C4-2B (cell line): ENCODE data around the gene RNU1-1.
"Not testable (repeated sequence)": the region's sequence is repeated elsewhere in the genome, so short reads cannot be mapped to it uniquely, and the experiment has no call there.

Experiments used
- H3K27ac ChIP-seq: fragments of 450-650 bp; 2 replicates; pipeline ENCODE4 v1.5.1; 2017
- ZFX ChIP-seq: fragments of 450-650 bp; IDR thresholded peaks from 2 replicates; pipeline ENCODE4 v1.6.1; 2017
- TF ChIP-seq, protein P1 (sequence below): fragments of 450-650 bp; conservative IDR thresholded peaks from 2 replicates; pipeline ENCODE4 v1.5.1; 2017; ENCODE audit warnings: mild to moderate bottlenecking

RNU1-1 gene

DNA sequence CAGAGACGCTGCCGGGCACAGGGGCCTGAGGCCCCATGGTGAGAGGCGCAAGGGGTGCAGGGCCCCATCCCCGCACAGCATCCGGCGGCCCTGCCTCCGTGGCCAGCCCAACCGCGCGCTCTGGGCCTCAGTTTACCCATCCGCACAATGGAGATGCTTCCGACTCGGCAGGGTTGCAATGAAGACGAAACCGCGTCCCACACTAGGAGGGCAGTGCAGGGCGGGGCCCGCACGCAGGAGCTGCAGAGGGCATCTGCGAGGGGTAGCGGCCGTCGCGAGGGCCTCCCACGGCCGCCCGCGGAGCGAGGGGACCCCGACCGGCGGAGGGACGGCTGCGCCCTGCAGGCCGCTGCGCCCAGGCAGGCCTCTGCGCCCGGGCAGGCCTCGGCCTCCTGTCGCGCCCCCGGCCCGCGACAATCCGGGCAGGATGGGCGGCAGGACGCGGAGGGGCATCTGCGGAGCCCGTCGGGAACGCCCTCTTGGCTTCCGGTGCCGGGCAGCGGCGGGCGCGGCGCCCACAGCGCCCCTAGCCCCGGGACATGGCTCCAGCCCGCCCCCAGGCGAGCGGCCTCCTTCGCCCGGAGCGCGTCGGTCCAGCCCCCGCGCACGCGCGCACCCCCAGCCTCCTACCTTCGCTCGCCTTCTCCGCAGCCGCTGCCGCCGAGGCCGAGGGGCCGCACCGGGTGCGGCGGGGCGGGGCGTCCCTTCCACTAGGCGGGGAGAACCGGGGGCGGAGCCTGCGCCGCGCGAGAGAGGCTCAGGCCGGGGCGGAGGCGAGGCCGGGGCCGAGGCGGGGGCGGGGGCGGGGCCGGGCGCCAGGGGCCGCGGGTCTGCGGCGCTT lies 15.3 kb downstream of the RNU1-1 start:
- peak overlapping the region; percentile 64 for H3K27ac ChIP-seq

GRCh38 chr1:16498047-16498446 lies 16.0 kb downstream of the RNU1-1 start:
- H3K27ac ChIP-seq, result not testable (repeated sequence)

More for the DNA sequence above, 15.3 kb downstream of the RNU1-1 start:
- TF ChIP-seq ZFX, result peak; percentile 75
- TF ChIP-seq, protein P1, sequence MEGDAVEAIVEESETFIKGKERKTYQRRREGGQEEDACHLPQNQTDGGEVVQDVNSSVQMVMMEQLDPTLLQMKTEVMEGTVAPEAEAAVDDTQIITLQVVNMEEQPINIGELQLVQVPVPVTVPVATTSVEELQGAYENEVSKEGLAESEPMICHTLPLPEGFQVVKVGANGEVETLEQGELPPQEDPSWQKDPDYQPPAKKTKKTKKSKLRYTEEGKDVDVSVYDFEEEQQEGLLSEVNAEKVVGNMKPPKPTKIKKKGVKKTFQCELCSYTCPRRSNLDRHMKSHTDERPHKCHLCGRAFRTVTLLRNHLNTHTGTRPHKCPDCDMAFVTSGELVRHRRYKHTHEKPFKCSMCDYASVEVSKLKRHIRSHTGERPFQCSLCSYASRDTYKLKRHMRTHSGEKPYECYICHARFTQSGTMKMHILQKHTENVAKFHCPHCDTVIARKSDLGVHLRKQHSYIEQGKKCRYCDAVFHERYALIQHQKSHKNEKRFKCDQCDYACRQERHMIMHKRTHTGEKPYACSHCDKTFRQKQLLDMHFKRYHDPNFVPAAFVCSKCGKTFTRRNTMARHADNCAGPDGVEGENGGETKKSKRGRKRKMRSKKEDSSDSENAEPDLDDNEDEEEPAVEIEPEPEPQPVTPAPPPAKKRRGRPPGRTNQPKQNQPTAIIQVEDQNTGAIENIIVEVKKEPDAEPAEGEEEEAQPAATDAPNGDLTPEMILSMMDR, result no peak; the same call in 1 of the 2 replicates

DNA sequence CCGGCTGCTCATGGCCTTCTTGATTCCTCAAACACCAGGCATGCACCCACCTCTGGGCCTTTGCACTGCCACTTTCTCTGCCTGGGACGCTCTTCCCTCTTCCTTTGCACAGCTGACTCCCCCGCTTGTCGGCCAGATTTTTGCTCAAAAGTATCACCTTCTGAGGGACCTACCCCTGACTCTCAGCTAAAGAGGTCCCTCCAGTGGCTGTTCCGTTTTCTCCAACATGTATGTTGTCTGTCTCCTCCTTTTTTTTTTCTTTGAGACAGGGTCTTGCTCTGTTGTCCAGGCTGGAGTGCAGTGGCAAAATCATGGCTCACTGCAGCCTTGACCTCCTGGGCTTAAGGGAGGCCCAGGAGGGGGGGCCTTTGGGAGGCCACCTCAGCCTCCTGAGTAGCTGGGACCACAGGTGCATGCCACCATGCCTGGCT lies 16.6 kb downstream of the RNU1-1 start:
- not testable (repeated sequence) for H3K27ac ChIP-seq

DNA sequence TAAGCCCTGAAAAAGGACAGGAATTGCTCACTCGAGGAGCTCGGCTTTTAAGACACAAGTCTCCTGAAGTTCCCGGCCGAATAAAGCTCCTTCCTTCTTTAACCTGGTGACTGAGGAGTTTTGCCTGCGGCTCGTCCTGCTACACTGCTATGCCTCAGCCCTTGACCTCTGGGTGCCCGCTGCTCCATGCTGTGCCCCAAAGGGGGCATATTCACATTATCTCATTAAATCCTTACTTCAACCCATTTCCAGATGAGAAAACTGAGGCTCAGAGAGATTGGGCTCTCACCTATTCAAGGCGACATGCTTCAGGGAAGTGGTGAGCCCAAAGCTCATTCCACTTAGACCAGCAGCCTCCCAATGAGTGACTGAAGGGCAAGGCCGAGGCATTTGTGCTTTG lies 20.4 kb downstream of the RNU1-1 start:
- H3K27ac ChIP-seq, result not testable (repeated sequence)

DNA sequence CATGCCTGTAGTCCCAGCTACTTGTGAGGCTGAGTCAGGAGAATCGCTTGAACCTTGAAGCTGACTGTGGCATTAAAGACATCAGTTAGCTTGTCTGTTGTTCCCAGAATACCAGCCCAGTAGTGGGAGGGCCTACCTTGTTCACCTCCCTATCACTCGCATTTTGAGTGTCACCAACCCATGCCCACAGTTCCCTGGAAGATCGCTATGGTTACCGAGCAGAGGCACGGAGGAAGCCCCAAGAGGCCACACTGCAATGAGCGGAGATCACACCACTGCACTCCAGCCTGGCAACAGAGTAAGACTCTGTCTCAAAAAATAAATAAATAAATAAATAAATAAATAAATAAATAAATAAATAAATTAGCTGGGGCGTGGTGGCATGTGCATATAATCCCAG lies 21.1 kb downstream of the RNU1-1 start:
- not testable (repeated sequence) for H3K27ac ChIP-seq

- TF ChIP-seq, protein P1, result no peak
- TF ChIP-seq ZFX, result no peak
- H3K27ac ChIP-seq, result no peak overlapping the region
Measured at GRCh38 chr1:16491056-16491675, 22.9 kb downstream of the RNU1-1 start.

GRCh38 chr1:16489195-16489880 lies 24.7 kb downstream of the RNU1-1 start:
- not testable (repeated sequence) for H3K27ac ChIP-seq

GRCh38 chr1:16487011-16487410 lies 27.1 kb downstream of the RNU1-1 start:
- not testable (repeated sequence) for H3K27ac ChIP-seq

DNA sequence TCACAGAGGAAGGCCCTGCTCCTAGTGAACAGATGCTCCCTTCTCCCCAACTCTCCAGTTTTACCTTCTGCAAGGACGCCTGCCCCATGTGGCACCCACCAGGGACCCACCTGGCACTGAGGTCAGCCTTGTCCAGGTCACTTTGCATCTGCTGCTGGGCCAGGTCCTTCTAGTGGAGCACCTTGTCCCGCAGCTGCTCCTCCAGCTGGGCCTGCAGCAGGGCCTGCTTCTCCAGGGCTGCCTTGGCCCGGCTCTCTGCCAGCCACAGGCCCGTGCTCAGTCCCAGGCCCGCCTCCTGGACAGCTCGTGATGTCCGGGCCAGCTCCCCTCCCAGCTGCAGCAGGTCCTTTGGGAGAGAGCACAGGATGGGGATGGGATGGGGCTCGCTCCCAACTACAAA lies 27.8 kb downstream of the RNU1-1 start:
- H3K27ac ChIP-seq, result not testable (repeated sequence)

GRCh38 chr1:16484931-16485330 lies 29.2 kb downstream of the RNU1-1 start:
- no peak overlapping the region for H3K27ac ChIP-seq
- no peak for TF ChIP-seq ZFX
- TF ChIP-seq, protein P1, result no peak

DNA sequence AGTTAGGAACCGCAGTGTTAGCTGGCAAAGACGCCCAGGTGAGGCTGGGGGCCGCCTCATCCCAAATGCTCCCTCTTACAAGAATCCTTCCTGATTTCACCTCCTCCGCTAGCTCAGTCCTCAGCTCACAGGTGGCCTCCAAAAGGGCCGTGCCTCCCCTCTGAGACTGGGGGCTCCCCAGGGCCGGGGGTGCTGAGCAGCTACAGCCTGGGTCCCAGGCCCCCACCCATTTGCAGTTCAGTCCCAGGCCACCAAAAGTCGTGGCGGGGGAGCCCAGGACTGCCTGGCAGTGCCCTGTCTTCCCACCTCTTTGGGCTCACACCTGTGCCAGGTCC lies 29.6 kb downstream of the RNU1-1 start:
- TF ChIP-seq, protein P1, result no peak
- no peak for TF ChIP-seq ZFX
- no peak overlapping the region for H3K27ac ChIP-seq

DNA sequence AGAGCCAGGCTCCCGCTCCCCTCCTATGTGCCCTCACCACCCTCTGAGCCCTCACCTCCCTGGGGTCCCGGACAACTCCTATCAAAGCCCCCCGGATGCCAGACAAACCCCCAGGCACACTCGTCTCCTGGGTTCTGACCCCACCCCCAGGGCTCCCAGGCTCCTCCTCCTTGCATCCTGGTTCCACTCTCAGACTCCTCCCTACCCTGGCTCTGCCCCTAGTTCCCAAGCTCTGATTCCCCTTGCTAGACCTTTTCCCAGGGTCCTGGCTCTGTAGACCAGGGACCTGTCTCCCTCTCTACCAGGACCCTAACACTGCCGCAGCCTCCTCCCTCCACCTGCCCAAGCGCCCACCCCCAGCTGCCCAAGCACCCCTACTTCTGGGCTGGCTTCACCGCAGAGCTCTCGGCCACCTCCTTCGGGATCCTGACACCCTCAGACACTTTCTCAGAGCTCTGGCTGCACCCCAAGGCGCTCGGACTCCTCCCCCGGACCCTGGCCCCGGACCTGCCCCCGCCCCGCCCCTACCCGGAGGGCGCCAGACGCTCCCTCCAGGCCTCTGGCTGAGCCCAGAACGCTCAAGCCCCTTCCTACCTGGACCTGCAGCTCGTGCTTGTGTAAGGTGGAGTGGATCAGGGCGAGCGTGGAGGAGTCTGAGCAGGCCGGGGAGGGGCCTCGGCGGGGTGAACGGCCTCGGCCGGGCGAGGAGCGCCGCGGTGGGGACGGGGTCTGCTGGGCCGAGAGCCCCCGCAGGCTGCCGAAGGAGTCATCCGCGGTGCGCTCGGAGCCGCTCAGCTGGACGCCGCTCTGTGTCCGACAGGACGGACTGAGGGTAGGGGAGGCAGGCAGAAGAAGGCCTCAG lies 30.2 kb downstream of the RNU1-1 start:
- not testable (repeated sequence) for H3K27ac ChIP-seq

DNA sequence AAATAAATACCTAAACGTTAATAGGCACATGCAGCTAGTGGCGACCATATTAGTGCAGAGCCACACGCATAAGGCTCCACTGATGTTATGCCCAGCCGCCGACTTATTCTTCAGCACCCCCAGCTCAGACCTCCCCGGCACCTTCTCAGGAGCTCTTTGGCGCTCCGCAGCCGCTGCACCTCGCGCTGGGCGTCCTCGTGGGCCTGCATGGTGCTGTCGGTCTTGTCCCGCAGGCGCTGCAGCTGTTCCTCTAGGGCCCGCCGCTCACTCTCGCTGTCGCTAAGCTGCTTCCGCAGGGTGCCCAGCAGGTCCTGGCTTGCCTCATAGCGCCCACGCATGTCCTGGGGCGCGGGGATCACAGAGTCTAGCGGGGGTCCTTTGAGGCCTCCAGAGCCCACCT lies 30.9 kb downstream of the RNU1-1 start:
- H3K27ac ChIP-seq, result not testable (repeated sequence)
